Pancreas (tissue), 10 donors: Measurements from ENCODE around the gene ARHGAP19. TPM values are rescaled to one million over a fixed set of nuclear protein-coding genes. Genes with fewer than 3 reads are reported as not detected.

Source experiments
- ATAC-seq, 4 donors: fragments of 200-7000 bp; cut with Tn5 transposase; one replicate each; pipeline versions ENCODE4 v1.8.0 to v1.9.1; 2020; ENCODE audit warnings: mild to moderate bottlenecking in 4 of 4, moderate library complexity in 4 of 4
- DNase-seq, 6 donors: peaks; one replicate each; pipeline ENCODE4 v3.0.0-alpha.2; 2020
- FAIRE-seq: peaks from 2 replicates; lab custom pipeline; 2012; peaks lifted over from hg19 to GRCh38; lab: Jason Lieb, UNC
- H3K27ac ChIP-seq, 4 donors: fragments of 200-600 bp; sonication (generic); 1 replicate in 3 of 4; 2 replicates in 1 of 4; pipeline versions ENCODE4 v1.5.0 to v1.8.0; 2020
- H3K27me3 ChIP-seq, 4 donors: fragments of 200-600 bp; one replicate each; pipeline ENCODE4 v1.8.0; 2021
- H3K36me3 ChIP-seq, 3 donors: fragments of 200-600 bp; sonication (generic) in 1 of 3; one replicate each; pipeline versions ENCODE4 v1.5.0 to v1.8.0; 2020 to 2021
- H3K4me1 ChIP-seq, 3 donors: fragments of 200-600 bp; one replicate each; pipeline ENCODE4 v1.8.0; 2021
- H3K4me3 ChIP-seq, 4 donors: fragments of 200-600 bp; sonication (generic) in 2 of 4; one replicate each; pipeline versions ENCODE4 v1.5.0 to v1.8.0; 2020 to 2021
- H3K9me3 ChIP-seq, 4 donors: fragments of 200-600 bp; one replicate each; pipeline ENCODE4 v1.8.0; 2021
- CTCF ChIP-seq, 4 donors: fragments of 200-600 bp; sonication (generic) in 3 of 4; IDR thresholded peaks; one replicate each; pipeline versions ENCODE4 v1.5.0 to v1.8.0; 2021; ENCODE audit warnings: antibody characterized with exemption in 4 of 4
- WGBS, 2 donors: extraction: QIAGEN DNeasy Blood & Tissue Kit; methylation state at CpG; one replicate each; pipeline ENCODE4 v1.1.7; 2013; 5-methylcytosine and 5-hydroxymethylcytosine counted together
- intact Hi-C, 3 donors: fragments of 100-400 bp; cut with DNase I; formaldehyde crosslinking; loops; one replicate each; pipeline versions ENCODE4 v1.11.1 to v1.14.2; 2022
- polyA plus RNA-seq, 2 donors: library from polyadenylated mRNA; stranded (reverse); fragments of 200-250 nt; gene quantifications; one replicate each; pipeline ENCODE4 v1.2.3, GENCODE V29; 2013
- total RNA-seq, 6 donors: library from RNA; stranded (reverse); fragmentation: NEBNext Ultra II Directional in 4 of 6; extraction: Animal tissue kit (Norgen Biotek cat#: 25700) in 4 of 6; gene quantifications; one replicate each; pipeline versions ENCODE4 v1.2.1 to v1.2.4, GENCODE V29; 2021 to 2023
- donor health status: healthy with polysubstance abuse.
- donor health status: DM: no; HTN: no; CAD: no; lungs with moderate emphysema.
- donor health status: DM: no; HTN: no; CAD: no.
- donor health status: control.
- donor health status: control.
- donor health status: Bipolar disorder and iron deficiency.
- donor health status: DM: yes; HTN: yes; CAD: no.
- donor health status: DM: no; HTN: no; CAD: no.
- donor health status: DM: no; HTN: no; CAD: no.
- donor health status: DM: yes; HTN: yes; CAD: no.

The ARHGAP19 gene
- total and polyA plus RNA-seq, 8 donors, result 1.1 to 4.8 (median 2.4) TPM

GRCh38 chr10:97234400-97234799 lies 58.0 kb downstream of the ARHGAP19 start:
- Histone ChIP-seq H3K9me3 (no peaks in the 10 kb centered on the region), H3K27me3 (no peaks in the 10 kb centered on the region), H3K36me3 (no peaks in the 10 kb centered on the region), H3K4me3 (no peak overlapping the region), H3K27ac (no peak overlapping the region), H3K4me1 (peaks cover 0 to 6% (median 6%) of the 10 kb centered on the region in 3 donors)
- intact Hi-C loops, result loop anchor here in 1 of 3 donors (10.0 kb wide), 1 partner anchor 160 kb away; no protein-coding TSS in a partner anchor
- FAIRE-seq, result peak; percentile 68
- no peak for DNase-seq
- ATAC-seq, result peak in 3 of 4 donors; percentile 67 to 77 (median 70)
- WGBS, 2 donors, result 16 to 21% methylated on average over 1 of the region's 1 CpG
- TF ChIP-seq CTCF (IDR thresholded peaks at IDR 0.05), result peak; percentile 27 to 49 (median 31)

DNA sequence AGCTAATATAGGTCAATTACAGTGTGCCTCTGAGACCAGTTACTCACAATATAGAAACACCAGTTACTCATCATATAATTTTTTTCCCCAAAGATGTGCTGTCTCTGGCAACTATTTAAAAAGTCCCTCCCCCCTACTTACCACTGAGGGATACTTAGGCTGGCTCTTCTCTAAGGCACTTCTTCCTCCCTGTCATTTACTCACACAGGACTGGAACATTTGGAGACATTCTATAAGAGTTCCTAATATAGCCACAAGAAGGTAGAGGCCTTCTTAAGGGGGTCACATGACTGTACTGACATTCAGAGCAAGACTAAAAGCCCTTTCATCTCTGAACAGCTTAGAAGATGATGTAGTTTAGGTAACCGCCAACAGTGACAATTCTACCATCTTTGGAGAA lies 62.3 kb downstream of the ARHGAP19 start:
- no peak for FAIRE-seq
- ATAC-seq, result no peak
- Histone ChIP-seq H3K27ac (no peak overlapping the region), H3K36me3 (peaks cover 0 to 7% (median 0%) of the 10 kb centered on the region in 3 donors), H3K27me3 (no peaks in the 10 kb centered on the region), H3K4me1 (peaks cover 19 to 25% (median 25%) of the 10 kb centered on the region in 3 donors), H3K4me3 (no peak overlapping the region), H3K9me3 (no peaks in the 10 kb centered on the region)
- no peak for DNase-seq
- intact Hi-C loops, result loop anchor here in 1 of 3 donors (10.0 kb wide), 1 partner anchor 155 kb away; no protein-coding TSS in a partner anchor
- 98 to 100% methylated on average over 1 of the region's 1 CpG for WGBS, 2 donors
- TF ChIP-seq CTCF (IDR thresholded peaks at IDR 0.05), result no peak

DNA sequence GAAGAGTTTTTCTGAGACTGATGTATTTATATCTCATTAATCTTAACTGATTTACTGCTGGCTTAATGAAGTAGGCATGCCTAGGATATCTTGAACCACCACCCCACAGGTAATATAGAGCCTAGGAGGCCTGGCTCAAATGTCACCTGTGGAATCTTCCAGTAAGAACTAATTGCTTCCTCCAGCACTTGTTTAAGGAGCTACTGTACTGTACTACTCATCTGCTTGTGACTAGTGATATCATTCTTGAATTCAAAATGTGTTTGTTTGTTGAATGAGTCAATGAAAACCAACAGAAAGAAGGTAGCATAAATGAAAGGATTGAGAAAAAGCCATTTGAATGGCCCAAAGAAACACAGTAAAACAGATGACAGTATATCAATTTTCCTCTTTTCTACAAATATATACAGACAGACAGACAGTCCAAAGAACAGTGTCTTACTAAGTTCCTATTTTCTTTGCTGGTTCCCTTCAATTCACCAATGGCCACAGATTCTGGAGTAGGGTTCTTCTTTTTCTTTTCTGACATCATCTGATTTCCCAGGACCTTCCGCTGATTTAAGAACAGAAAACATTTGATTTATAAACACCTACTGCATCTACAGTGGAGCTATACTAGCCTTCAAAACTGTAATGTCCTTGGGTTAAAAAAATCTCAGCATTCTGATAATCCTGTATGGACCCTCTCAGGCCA lies 63.0 kb downstream of the ARHGAP19 start:
- TF ChIP-seq CTCF (IDR thresholded peaks at IDR 0.05), result no peak
- 93 to 100% methylated on average over 1 of the region's 1 CpG for WGBS, 2 donors
- peaks cover 19 to 25% (median 25%) of the 10 kb centered on the region in 3 donors for H3K4me1 ChIP-seq
- DNase-seq (no peak), FAIRE-seq (no peak), ATAC-seq (peak; percentile 40 to 67 (median 49))
- H3K27me3 ChIP-seq, result no peaks in the 10 kb centered on the region
- H3K27ac ChIP-seq, result peak overlapping the region; percentile 18 to 62 (median 44)
- H3K36me3 ChIP-seq, result peaks cover 0 to 7% (median 0%) of the 10 kb centered on the region in 3 donors
- intact Hi-C loops, result loop anchor here in 1 of 3 donors (10.0 kb wide), 1 partner anchor 155 kb away; no protein-coding TSS in a partner anchor
- no peak overlapping the region for H3K4me3 ChIP-seq
- H3K9me3 ChIP-seq, result no peaks in the 10 kb centered on the region

- Histone ChIP-seq H3K9me3 (no peaks in the 10 kb centered on the region), H3K27me3 (no peaks in the 10 kb centered on the region), H3K36me3 (peaks cover 0 to 7% (median 0%) of the 10 kb centered on the region in 3 donors), H3K27ac (peak overlapping the region; percentile 18 to 62 (median 44)), H3K4me1 (peaks cover 19 to 25% (median 25%) of the 10 kb centered on the region in 3 donors), H3K4me3 (no peak overlapping the region)
- intact Hi-C loops, result no loop called here
- TF ChIP-seq CTCF (IDR thresholded peaks at IDR 0.05), result no peak
- 52 to 62% methylated on average over 1 of the region's 1 CpG for WGBS, 2 donors
- no peak for FAIRE-seq
- peak; percentile 52 to 87 (median 76) for ATAC-seq
- no peak for DNase-seq
These were observed 63.7 kb downstream of the ARHGAP19 start for GRCh38 chr10:97228775-97229157.
